A549 (cell line): Measurements from ENCODE around the gene VPS13D. TPM values are rescaled to one million over a fixed set of nuclear protein-coding genes. Genes with fewer than 3 reads are reported as not detected.

ENCODE experiments used
- ATAC-seq, 2 experiments: fragments of 200-7000 bp in 1 of 2; fragments of >200 bp in 1 of 2; cut with Nextera tagmentation in 1 of 2; cut with Tn5 transposase in 1 of 2; 3 replicates each; pipeline versions ENCODE4 v1.8.0 to v1.9.1; 2018 to 2020; ENCODE audit warnings: mild to moderate bottlenecking in 1 of 2, moderate library complexity in 1 of 2
- CTCF ChIA-PET: fragments of 300-600 bp; sonication (Branson Sonifier 250); formaldehyde crosslinking; extraction: SDS; loops from one replicate; lab custom pipeline; 2021; ENCODE audit warnings: antibody characterized with exemption, inconsistent platforms; lab: Yijun Ruan, JAX
- POLR2A ChIA-PET: fragments of 350-600 bp; formaldehyde crosslinking; extraction: SDS; loops from one replicate; lab custom pipeline; 2021; ENCODE audit warnings: antibody characterized with exemption, inconsistent platforms; lab: Yijun Ruan, JAX
- DNase-seq, 2 experiments: peaks; one replicate each; pipeline versions ENCODE4 v3.0.0 to v3.0.0-alpha.2; 2011 to 2016; ENCODE audit warnings: low read depth in 1 of 2, low spot score in 1 of 2
- FAIRE-seq: peaks from 2 replicates; lab custom pipeline; 2011; peaks lifted over from hg19 to GRCh38; lab: Jason Lieb, UNC
- H3K27ac ChIP-seq, 2 experiments: fragments of >200 bp; sonication (Bioruptor Twin); formaldehyde crosslinking; 3 replicates each; pipeline ENCODE4 v1.5.1; 2016 to 2017
- H3K4me1 ChIP-seq: fragments of >200 bp; sonication (Bioruptor Twin); formaldehyde crosslinking; 3 replicates; pipeline ENCODE4 v1.6.1; 2016
- H3K4me2 ChIP-seq: fragments of >200 bp; sonication (Bioruptor Twin); formaldehyde crosslinking; 3 replicates; pipeline ENCODE4 v1.6.1; 2016
- H3K4me3 ChIP-seq: fragments of >200 bp; sonication (Bioruptor Twin); formaldehyde crosslinking; 3 replicates; pipeline ENCODE4 v1.5.1; 2016
- H3K9me3 ChIP-seq: fragments of >200 bp; sonication (Bioruptor Twin); formaldehyde crosslinking; 3 replicates; pipeline ENCODE4 v1.6.1; 2016
- ATOH8 ChIP-seq: fragments of 250-450 bp; sonication (Bioruptor Pico); IDR thresholded peaks from 2 replicates; pipeline ENCODE4 v1.5.0; 2020; ENCODE audit warnings: low read depth, mild to moderate bottlenecking, moderate library complexity
- CHD4 ChIP-seq: fragments of 200-600 bp; sonication (generic); IDR thresholded peaks from 2 replicates; pipeline ENCODE4 v1.6.1; 2016; ENCODE audit warnings: antibody characterized with exemption, mild to moderate bottlenecking, borderline replicate concordance
- E2F6 ChIP-seq: IDR thresholded peaks from 2 replicates; pipeline ENCODE4 v1.6.1; 2012; ENCODE audit warnings: low read depth, borderline replicate concordance
- EHF ChIP-seq: fragments of 250-450 bp; sonication (Bioruptor Pico); IDR thresholded peaks from 2 replicates; pipeline ENCODE4 v1.5.0; 2020; ENCODE audit warnings: mild to moderate bottlenecking
- EHMT2 ChIP-seq: fragments of 200-600 bp; sonication (generic); IDR thresholded peaks from 2 replicates; pipeline ENCODE4 v1.6.1; 2016; ENCODE audit warnings: antibody characterized with exemption, low read depth, mild to moderate bottlenecking, moderate library complexity
- EP300 ChIP-seq, 2 experiments: fragments of >200 bp; sonication (Bioruptor Twin); formaldehyde crosslinking; IDR thresholded peaks; 2 replicates in 1 of 2; 3 replicates in 1 of 2; pipeline ENCODE4 v1.6.1; 2016 to 2017
- ESRRA ChIP-seq: fragments of 150-350 bp; IDR thresholded peaks from 2 replicates; pipeline ENCODE4 v1.6.1; 2014; ENCODE audit warnings: mild to moderate bottlenecking, low read length, borderline replicate concordance
- FOXS1 ChIP-seq: fragments of 250-450 bp; sonication (Bioruptor Pico); IDR thresholded peaks from 2 replicates; pipeline ENCODE4 v1.5.0; 2020; ENCODE audit warnings: mild to moderate bottlenecking, moderate library complexity
- GATA3 ChIP-seq: IDR thresholded peaks from 2 replicates; pipeline ENCODE4 v1.6.1; 2012; ENCODE audit warnings: borderline replicate concordance
- HMGXB4 ChIP-seq: fragments of 250-450 bp; sonication (Bioruptor Pico); IDR thresholded peaks from 2 replicates; pipeline ENCODE4 v1.5.0; 2021; ENCODE audit warnings: mild to moderate bottlenecking, moderate library complexity, borderline replicate concordance
- HOXA7 ChIP-seq: fragments of 250-450 bp; sonication (Bioruptor Pico); IDR thresholded peaks from 2 replicates; pipeline ENCODE4 v1.5.0; 2020; ENCODE audit warnings: mild to moderate bottlenecking, moderate library complexity
- HOXB5 ChIP-seq: fragments of 250-450 bp; sonication (Bioruptor Pico); IDR thresholded peaks from 2 replicates; pipeline ENCODE4 v1.5.0; 2020; ENCODE audit warnings: mild to moderate bottlenecking, moderate library complexity
- JUN ChIP-seq, 2 experiments: fragments of >200 bp; sonication (Bioruptor Twin); formaldehyde crosslinking; IDR thresholded peaks; 2 replicates in 1 of 2; 3 replicates in 1 of 2; pipeline ENCODE4 v1.6.1; 2016 to 2017
- KDM1A ChIP-seq: fragments of 200-600 bp; sonication (generic); IDR thresholded peaks from 2 replicates; pipeline ENCODE4 v1.6.1; 2016; ENCODE audit warnings: low read depth, mild to moderate bottlenecking
- PBX3 ChIP-seq: IDR thresholded peaks from 2 replicates; pipeline ENCODE4 v1.6.1; 2012
- PHF8 ChIP-seq: fragments of 200-600 bp; sonication (generic); IDR thresholded peaks from 2 replicates; pipeline ENCODE4 v1.6.1; 2016; ENCODE audit warnings: low read depth, mild to moderate bottlenecking, antibody characterized with exemption, moderate library complexity, borderline replicate concordance
- RCOR1 ChIP-seq: fragments of 150-350 bp; IDR thresholded peaks from 2 replicates; pipeline ENCODE4 v1.6.1; 2014; ENCODE audit warnings: antibody characterized with exemption, low read length, low read depth
- REST ChIP-seq: fragments of 200-600 bp; sonication (generic); IDR thresholded peaks from 2 replicates; pipeline ENCODE4 v1.6.1; 2016; ENCODE audit warnings: antibody characterized with exemption, mild to moderate bottlenecking, moderate library complexity
- RFX5 ChIP-seq: fragments of 450-650 bp; IDR thresholded peaks from 2 replicates; pipeline ENCODE4 v1.7.1; 2014; ENCODE audit warnings: antibody characterized with exemption, mild to moderate bottlenecking, moderate library complexity
- SREBF2 ChIP-seq: fragments of 450-650 bp; IDR thresholded peaks from 2 replicates; pipeline ENCODE4 v1.6.1; 2014; ENCODE audit warnings: mild to moderate bottlenecking, moderate library complexity
- ZC3H11A ChIP-seq: fragments of 450-650 bp; IDR thresholded peaks from 2 replicates; pipeline ENCODE4 v1.6.1; 2014; ENCODE audit warnings: antibody characterized with exemption, mild to moderate bottlenecking
- ZFP36 ChIP-seq: fragments of 450-650 bp; IDR thresholded peaks from 2 replicates; pipeline ENCODE4 v1.6.1; 2014; ENCODE audit warnings: borderline replicate concordance; ENCODE audit not compliant: partially characterized antibody
- ZNF302 ChIP-seq: fragments of 250-450 bp; sonication (Bioruptor Pico); IDR thresholded peaks from 2 replicates; pipeline ENCODE4 v1.9.0; 2021; ENCODE audit warnings: inconsistent platforms, mild to moderate bottlenecking, moderate library complexity
- WGBS: methylation state at CpG from one replicate; pipeline ENCODE4 v1.1.6; 2017; ENCODE audit errors: missing lambda C conversion rate; 5-methylcytosine and 5-hydroxymethylcytosine counted together
- polyA plus RNA-seq, 4 experiments: library from polyadenylated mRNA; depleted of rRNA in 3 of 4; stranded (reverse); fragments of >200 nt; fragmentation: RNase III in 1 of 4; extraction: RNeasy Plus Mini Kit Qiagen cat#74134 plus additional on column Dnase treatment in 1 of 4; gene quantifications; 2 replicates in 3 of 4; 3 replicates in 1 of 4; pipeline ENCODE4 v1.2.3, GENCODE V29; 2011 to 2017

Gene VPS13D
- polyA plus RNA-seq, 2 of the 4 experiments (the other 2 are of a cell fraction): 5.4 to 15.9 TPM

GRCh38 chr1:12301518-12302237, 71.8 kb downstream of the VPS13D start:
- H3K27ac ChIP-seq: no peak overlapping the region

GRCh38 chr1:12302798-12303447, 73.1 kb downstream of the VPS13D start:
- H3K9me3 ChIP-seq: no peaks in the 10 kb centered on the region; the same call in 2 of the 3 replicates
- no peak overlapping the region for H3K4me2 ChIP-seq
- WGBS: 88% methylated on average over 2 of the region's 2 CpGs
- no peak for FAIRE-seq
- CTCF ChIA-PET: no interaction called here
- H3K4me3 ChIP-seq: no peak overlapping the region
- TF ChIP-seq JUN (IDR thresholded peaks at IDR 0.05) (no peak), EP300 (IDR thresholded peaks at IDR 0.05) (no peak), ATOH8 (CRISPR knock-in tag) (no peak), ZNF302 (CRISPR knock-in tag) (no peak), EHF (no peak), PHF8 (no peak), EHMT2 (no peak), KDM1A (no peak), SREBF2 (no peak)
- no peak overlapping the region for H3K27ac ChIP-seq
- H3K4me1 ChIP-seq: no peaks in the 10 kb centered on the region
- DNase-seq: no peak
- POLR2A ChIA-PET: no interaction called here
- ATAC-seq: no peak

More at GRCh38 chr1:12301518-12302237, 71.8 kb downstream of the VPS13D start:
- H3K4me2 ChIP-seq: no peak overlapping the region
- DNase-seq (no peak), FAIRE-seq (no peak), ATAC-seq (no peak)
- CTCF ChIA-PET: interaction anchor here (1.4 kb wide), 1 partner anchor 294 kb away, joined by 3 read pairs; no protein-coding TSS in a partner anchor
- no peak overlapping the region for H3K4me3 ChIP-seq
- H3K9me3 ChIP-seq: no peaks in the 10 kb centered on the region; the same call in 2 of the 3 replicates
- TF ChIP-seq ESRRA (no peak), ZC3H11A (no peak), E2F6 (no peak), RCOR1 (no peak), RFX5 (no peak), FOXS1 (CRISPR knock-in tag) (no peak), HOXA7 (CRISPR knock-in tag) (no peak), HOXB5 (CRISPR knock-in tag) (no peak), CHD4 (no peak)
- H3K4me1 ChIP-seq: no peaks in the 10 kb centered on the region
- WGBS: 92% methylated on average over 7 of the region's 8 CpGs
- POLR2A ChIA-PET: interaction anchor here (1.3 kb wide), 1 partner anchor 318 kb away, joined by 3 read pairs; no protein-coding TSS in a partner anchor

GRCh38 chr1:12305377-12305776, 75.5 kb downstream of the VPS13D start:
- FAIRE-seq (no peak), DNase-seq (no peak), ATAC-seq (no peak)
- H3K27ac ChIP-seq: no peak overlapping the region
- no peaks in the 10 kb centered on the region for H3K4me1 ChIP-seq
- ChIA-PET POLR2A (no interaction called here), CTCF (interaction anchor here (1.1 to 1.3 kb wide), 2 partner anchors 9 to 30 kb away, joined by 3 to 8 read pairs; no protein-coding TSS in a partner anchor)
- H3K9me3 ChIP-seq: no peaks in the 10 kb centered on the region; the same call in 2 of the 3 replicates
- no peak overlapping the region for H3K4me2 ChIP-seq
- TF ChIP-seq REST (no peak), HMGXB4 (CRISPR knock-in tag) (no peak), ZFP36 (no peak), PBX3 (no peak), GATA3 (no peak), CHD4 (no peak), EHMT2 (no peak)
- 87% methylated on average over 5 of the region's 8 CpGs for WGBS
- no peak overlapping the region for H3K4me3 ChIP-seq
